A549 (cell line): Measurements from ENCODE around the gene MORF4L2. TPM values are rescaled to one million over a fixed set of nuclear protein-coding genes. Genes with fewer than 3 reads are reported as not detected.

Source experiments
- ATAC-seq, 2 experiments: fragments of 200-7000 bp in 1 of 2; fragments of >200 bp in 1 of 2; cut with Nextera tagmentation in 1 of 2; cut with Tn5 transposase in 1 of 2; 3 replicates each; pipeline versions ENCODE4 v1.8.0 to v1.9.1; 2018 to 2020; ENCODE audit warnings: mild to moderate bottlenecking in 1 of 2, moderate library complexity in 1 of 2
- CTCF ChIA-PET: fragments of 300-600 bp; sonication (Branson Sonifier 250); formaldehyde crosslinking; extraction: SDS; loops from one replicate; lab custom pipeline; 2021; ENCODE audit warnings: antibody characterized with exemption, inconsistent platforms; lab: Yijun Ruan, JAX
- POLR2A ChIA-PET: fragments of 350-600 bp; formaldehyde crosslinking; extraction: SDS; loops from one replicate; lab custom pipeline; 2021; ENCODE audit warnings: antibody characterized with exemption, inconsistent platforms; lab: Yijun Ruan, JAX
- DNase-seq, 2 experiments: peaks; one replicate each; pipeline versions ENCODE4 v3.0.0 to v3.0.0-alpha.2; 2011 to 2016; ENCODE audit warnings: low read depth in 1 of 2, low spot score in 1 of 2
- FAIRE-seq: peaks from 2 replicates; lab custom pipeline; 2011; peaks lifted over from hg19 to GRCh38; lab: Jason Lieb, UNC
- H3K27ac ChIP-seq, 2 experiments: fragments of >200 bp; sonication (Bioruptor Twin); formaldehyde crosslinking; 3 replicates each; pipeline ENCODE4 v1.5.1; 2016 to 2017
- H3K4me1 ChIP-seq: fragments of >200 bp; sonication (Bioruptor Twin); formaldehyde crosslinking; 3 replicates; pipeline ENCODE4 v1.6.1; 2016
- H3K4me2 ChIP-seq: fragments of >200 bp; sonication (Bioruptor Twin); formaldehyde crosslinking; 3 replicates; pipeline ENCODE4 v1.6.1; 2016
- H3K4me3 ChIP-seq: fragments of >200 bp; sonication (Bioruptor Twin); formaldehyde crosslinking; 3 replicates; pipeline ENCODE4 v1.5.1; 2016
- H3K9me3 ChIP-seq: fragments of >200 bp; sonication (Bioruptor Twin); formaldehyde crosslinking; 3 replicates; pipeline ENCODE4 v1.6.1; 2016
- BHLHE40 ChIP-seq: IDR thresholded peaks from 2 replicates; pipeline ENCODE4 v1.6.1; 2012; ENCODE audit warnings: low read depth, low read length, inconsistent platforms
- CBX2 ChIP-seq: fragments of 200-600 bp; sonication (generic); IDR thresholded peaks from 2 replicates; pipeline ENCODE4 v1.6.1; 2016; ENCODE audit warnings: low read depth, mild to moderate bottlenecking, borderline replicate concordance
- CHD4 ChIP-seq: fragments of 200-600 bp; sonication (generic); IDR thresholded peaks from 2 replicates; pipeline ENCODE4 v1.6.1; 2016; ENCODE audit warnings: antibody characterized with exemption, mild to moderate bottlenecking, borderline replicate concordance
- EHMT2 ChIP-seq: fragments of 200-600 bp; sonication (generic); IDR thresholded peaks from 2 replicates; pipeline ENCODE4 v1.6.1; 2016; ENCODE audit warnings: antibody characterized with exemption, low read depth, mild to moderate bottlenecking, moderate library complexity
- FOSB ChIP-seq: fragments of 250-450 bp; sonication (Bioruptor Pico); IDR thresholded peaks from 2 replicates; pipeline ENCODE4 v1.5.0; 2020; ENCODE audit warnings: mild to moderate bottlenecking, moderate library complexity
- HDAC2 ChIP-seq: fragments of 200-600 bp; sonication (generic); IDR thresholded peaks from 2 replicates; pipeline ENCODE4 v1.6.1; 2016
- REST ChIP-seq: fragments of 200-600 bp; sonication (generic); IDR thresholded peaks from 2 replicates; pipeline ENCODE4 v1.6.1; 2016; ENCODE audit warnings: antibody characterized with exemption, mild to moderate bottlenecking, moderate library complexity
- RFX5 ChIP-seq: fragments of 450-650 bp; IDR thresholded peaks from 2 replicates; pipeline ENCODE4 v1.7.1; 2014; ENCODE audit warnings: antibody characterized with exemption, mild to moderate bottlenecking, moderate library complexity
- TFCP2L1 ChIP-seq: fragments of 250-450 bp; sonication (Bioruptor Pico); IDR thresholded peaks from 2 replicates; pipeline ENCODE4 v1.5.0; 2021; ENCODE audit warnings: mild to moderate bottlenecking
- WGBS: methylation state at CpG from one replicate; pipeline ENCODE4 v1.1.6; 2017; ENCODE audit errors: missing lambda C conversion rate; 5-methylcytosine and 5-hydroxymethylcytosine counted together
- polyA plus RNA-seq, 4 experiments: library from polyadenylated mRNA; depleted of rRNA in 3 of 4; stranded (reverse); fragments of >200 nt; fragmentation: RNase III in 1 of 4; extraction: RNeasy Plus Mini Kit Qiagen cat#74134 plus additional on column Dnase treatment in 1 of 4; gene quantifications; 2 replicates in 3 of 4; 3 replicates in 1 of 4; pipeline ENCODE4 v1.2.3, GENCODE V29; 2011 to 2017

Gene MORF4L2
- polyA plus RNA-seq, 2 of the 4 experiments (the other 2 are of a cell fraction): 521 to 572 TPM

GRCh38 chrX:103685396-103685795 is 1.1 kb downstream of the MORF4L2 start (continued):
- TF ChIP-seq REST: no peak
- no peak for TF ChIP-seq EHMT2
- TF ChIP-seq FOSB (CRISPR knock-in tag): no peak

- no peaks in the 10 kb centered on the region for H3K9me3 ChIP-seq
- H3K4me2 ChIP-seq: no peak overlapping the region
- ChIA-PET CTCF (no interaction called here), POLR2A (no interaction called here)
- no peak overlapping the region for H3K27ac ChIP-seq
- FAIRE-seq: no peak
- no peak for ATAC-seq
- WGBS: 88% methylated on average over 2 of the region's 2 CpGs
- H3K4me1 ChIP-seq: peaks cover 26% of the 10 kb centered on the region
- no peak for DNase-seq
- H3K4me3 ChIP-seq: no peak overlapping the region
- 0 out of 2 replicates have a peak, but pooled peaks have one; percentile 20 for TF ChIP-seq TFCP2L1 (CRISPR knock-in tag)
- no peak for TF ChIP-seq BHLHE40
Measured at GRCh38 chrX:103681443-103681842, 5.1 kb downstream of the MORF4L2 start.

DNA sequence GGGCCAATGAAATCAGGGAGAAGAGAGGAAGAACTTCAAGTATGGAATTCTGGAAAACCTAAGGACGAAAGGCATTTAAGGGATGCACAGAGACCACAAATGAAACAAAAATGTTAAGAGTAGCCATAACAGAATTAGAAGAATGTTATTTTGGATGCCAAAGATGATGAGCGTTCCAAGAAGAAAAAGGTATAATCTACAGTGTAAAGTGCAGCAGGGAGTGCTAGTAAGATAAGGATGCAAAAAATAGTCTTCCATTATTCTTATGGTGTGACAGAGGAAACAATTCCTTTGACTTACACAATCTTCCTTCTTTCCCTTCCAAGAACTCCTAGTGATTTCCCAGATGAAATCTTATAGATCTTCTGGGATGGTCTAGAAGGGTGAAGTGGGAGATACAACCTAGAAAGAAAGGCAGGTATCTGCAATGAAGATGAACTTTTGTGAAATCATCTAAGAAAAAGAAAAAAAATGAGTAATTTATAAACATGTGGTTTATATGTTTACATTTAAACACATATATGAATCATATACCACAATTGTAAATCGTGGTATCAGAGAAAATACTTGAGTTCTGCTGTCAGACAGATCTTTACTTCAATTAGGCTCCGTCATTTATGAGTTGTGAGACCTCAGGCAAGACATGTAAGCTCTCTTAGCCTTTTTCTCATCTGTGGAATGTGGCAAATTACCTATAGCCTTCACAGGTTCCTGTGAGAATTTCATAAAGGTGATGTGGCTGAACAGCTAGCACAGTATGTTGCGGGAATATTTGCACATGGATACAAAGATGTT is 8.1 kb downstream of the MORF4L2 start:
- no peak for DNase-seq
- no peak overlapping the region for H3K4me3 ChIP-seq
- H3K27ac ChIP-seq: no peak overlapping the region
- peaks cover 10% of the 10 kb centered on the region; the same call in 1 of the 3 replicates for H3K4me1 ChIP-seq
- peak; percentile 79 for FAIRE-seq
- ChIA-PET CTCF (no interaction called here), POLR2A (interaction anchor here (0.6 kb wide), 1 partner anchor 8 kb away, joined by 3 read pairs; the partner anchor contains the start of gene MORF4L2)
- H3K4me2 ChIP-seq: no peak overlapping the region
- no peaks in the 10 kb centered on the region for H3K9me3 ChIP-seq
- no peak for ATAC-seq
- no peak for TF ChIP-seq CHD4
- 72% methylated on average over 5 of the region's 5 CpGs for WGBS

DNA sequence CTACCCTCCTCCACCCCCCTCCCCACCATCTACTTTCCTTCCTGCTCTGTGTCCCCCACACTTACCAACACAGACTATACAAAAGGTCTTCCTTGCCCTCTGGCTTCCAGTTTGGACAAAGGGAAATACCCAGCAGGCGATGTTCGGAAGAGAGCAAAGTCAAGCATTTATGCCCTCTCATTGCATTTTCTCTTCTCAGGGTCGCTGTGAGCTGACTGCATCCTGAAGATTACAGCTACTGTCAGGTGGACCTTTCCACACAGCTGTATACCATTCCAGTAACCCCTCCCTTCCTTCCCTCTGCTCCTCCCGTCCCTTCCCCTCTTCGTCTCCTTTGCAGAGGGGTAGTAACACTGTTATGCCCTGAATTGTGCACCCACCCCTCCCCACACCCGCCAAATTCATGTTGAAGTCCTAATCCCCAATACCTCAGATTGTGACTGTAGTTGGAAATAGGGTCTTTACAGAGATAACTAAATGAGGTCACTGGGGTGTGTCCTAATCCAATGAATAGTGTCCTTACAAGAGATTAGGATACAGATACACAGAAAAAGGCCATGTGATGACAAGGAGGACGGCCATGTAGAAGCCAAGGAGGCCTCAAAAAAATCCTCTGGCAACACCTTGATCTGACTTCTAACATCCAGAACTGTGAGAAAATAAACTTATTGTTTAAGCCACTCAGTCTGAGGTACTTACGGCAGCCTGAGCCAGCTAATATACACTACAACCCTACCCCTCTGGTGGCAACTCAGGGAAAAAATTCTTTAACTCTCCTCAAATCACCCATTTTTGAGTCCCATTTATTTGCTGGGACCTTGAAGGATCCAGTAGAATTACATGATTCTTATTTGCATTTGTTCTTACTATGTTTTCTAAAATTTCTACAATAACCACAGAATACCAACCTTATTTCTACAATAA is 11.7 kb downstream of the MORF4L2 start:
- POLR2A ChIA-PET: interaction anchor here (0.6 kb wide), 1 partner anchor 12 kb away, joined by 12 read pairs; no protein-coding TSS in a partner anchor
- Histone ChIP-seq H3K4me2 (no peak overlapping the region), H3K27ac (no peak overlapping the region), H3K4me1 (no peaks in the 10 kb centered on the region), H3K9me3 (no peaks in the 10 kb centered on the region), H3K4me3 (no peak overlapping the region)
- TF ChIP-seq TFCP2L1 (CRISPR knock-in tag): no peak
- TF ChIP-seq FOSB (CRISPR knock-in tag): 0 out of 2 replicates have a peak, but pooled peaks have one; percentile 47
- TF ChIP-seq CBX2: no peak
- no peak for DNase-seq
- ATAC-seq: peak; percentile 45 to 70; a peak in 5 of 6 replicates
- 89% methylated on average over 8 of the region's 8 CpGs for WGBS
- peak; percentile 49 for FAIRE-seq
- CTCF ChIA-PET: no interaction called here

DNA sequence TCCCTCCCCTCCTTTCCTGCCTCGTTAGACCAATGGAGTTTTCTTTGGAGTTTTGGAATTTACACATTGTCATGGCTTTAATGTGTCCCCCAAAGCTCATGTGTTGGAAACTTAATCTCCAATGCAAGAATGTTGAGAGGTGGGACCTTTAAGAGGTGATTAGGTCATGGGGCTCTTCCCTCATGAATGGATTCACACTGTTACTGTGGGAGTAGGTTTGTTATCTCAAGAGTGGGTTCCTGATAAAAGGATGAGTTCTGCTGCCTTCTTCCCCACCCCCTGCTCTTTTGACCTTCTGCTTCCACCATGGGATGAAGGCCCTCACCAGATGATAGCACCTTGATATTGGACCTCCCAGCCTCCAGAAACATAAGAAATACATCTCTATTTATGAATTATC is 16.8 kb downstream of the MORF4L2 start:
- ChIA-PET POLR2A (no interaction called here), CTCF (interaction anchor here (0.6 to 2.8 kb wide), 2 partner anchors 39 to 41 kb away, joined by 5 to 10 read pairs; partner anchors contain the start of gene TMEM31)
- H3K4me3 ChIP-seq: no peak overlapping the region
- ATAC-seq: no peak
- no peak for TF ChIP-seq RFX5
- TF ChIP-seq HDAC2: no peak
- no peak overlapping the region for H3K27ac ChIP-seq
- no peak for DNase-seq
- H3K4me2 ChIP-seq: no peak overlapping the region
- H3K9me3 ChIP-seq: no peaks in the 10 kb centered on the region
- no peak for FAIRE-seq
- 86% methylated on average over 1 of the region's 1 CpG for WGBS
- no peaks in the 10 kb centered on the region for H3K4me1 ChIP-seq
